ENCODE results near the gene UGGT2. TPM values are rescaled to one million over a fixed set of nuclear protein-coding genes. Genes with fewer than 3 reads are reported as not detected.
"Not testable (repeated sequence)": the region's sequence is repeated elsewhere in the genome, so short reads cannot be mapped to it uniquely, and the experiment has no call there.

The UGGT2 gene
- total RNA-seq, 1 experiment from 2014 or later = 51.2 TPM

DNA sequence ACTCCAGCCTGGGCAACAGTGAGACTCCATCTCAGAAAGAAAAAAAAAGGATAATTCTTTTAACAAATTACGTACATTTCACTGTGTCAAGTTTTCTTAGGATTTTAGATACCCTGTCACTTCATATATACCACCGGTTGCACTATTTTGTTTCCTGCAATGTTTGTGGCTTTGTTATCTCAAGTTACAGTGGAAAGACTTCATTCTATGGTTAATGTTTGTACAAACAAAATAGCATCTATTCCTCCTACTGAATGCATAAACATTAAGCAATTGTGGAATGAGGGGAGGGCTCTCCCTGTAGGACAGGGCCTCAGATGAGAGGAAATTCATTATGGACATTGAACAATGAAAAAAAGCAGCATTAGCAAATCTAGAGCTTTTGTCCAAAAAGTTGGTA lies 256.2 kb downstream of the UGGT2 start:
- no peak for DNase-seq (ENCODE audit: low read depth, low spot score)
- in situ Hi-C loops (cut with HindIII; ENCODE audit: low pct_unique_long_range_greater_than_20kb, low sequenced_read_pairs) = no loop called here

DNA sequence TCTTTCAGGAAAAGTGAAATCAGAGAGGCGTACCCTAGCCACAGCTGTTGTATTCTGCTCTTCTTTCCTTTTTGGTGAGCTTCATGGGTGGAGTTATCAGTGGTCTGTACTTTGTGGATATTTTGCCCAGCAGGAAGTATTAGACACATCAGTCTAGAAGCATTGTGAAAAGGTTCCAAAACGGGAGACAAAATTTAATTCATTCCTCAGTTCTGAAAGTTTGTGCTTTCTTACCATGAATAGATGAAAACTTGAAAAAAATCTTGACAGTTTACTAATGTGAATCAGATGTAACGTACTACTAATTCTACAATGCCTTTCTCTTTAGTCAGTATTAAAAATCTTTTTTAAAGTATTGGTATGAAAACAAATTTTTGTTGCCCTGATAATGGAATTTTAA lies 259.4 kb downstream of the UGGT2 start:
- no peak for DNase-seq (ENCODE audit: low read depth, low spot score)
- in situ Hi-C loops (cut with HindIII; ENCODE audit: low pct_unique_long_range_greater_than_20kb, low sequenced_read_pairs) = no loop called here

DNA sequence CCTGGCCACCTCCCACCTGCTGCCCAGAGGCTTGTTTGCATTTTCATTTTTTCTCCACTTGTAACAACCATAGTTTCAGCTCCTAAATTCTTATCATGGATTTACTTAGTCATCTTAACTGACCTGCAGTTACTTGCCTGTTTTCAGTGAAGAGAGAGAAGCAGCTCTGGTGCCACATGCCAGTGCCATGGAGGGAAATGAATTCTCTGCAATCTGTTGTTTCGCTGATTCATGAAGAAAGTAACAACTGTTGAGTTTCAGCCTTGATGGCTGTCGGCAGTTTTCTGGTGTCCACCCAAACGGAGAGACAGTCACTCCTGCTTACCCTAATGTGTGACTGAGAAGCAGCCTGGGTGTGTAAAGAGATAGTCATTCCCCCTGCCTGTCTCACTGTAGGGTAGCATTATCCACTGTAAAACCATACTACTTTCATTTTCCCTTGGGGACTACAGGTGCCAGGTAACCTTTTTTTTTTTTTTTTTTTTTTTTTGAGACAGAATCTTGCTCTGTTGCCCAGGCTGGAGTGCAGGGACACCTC lies 260.1 kb downstream of the UGGT2 start:
- in situ Hi-C loops (cut with HindIII; ENCODE audit: low pct_unique_long_range_greater_than_20kb, low sequenced_read_pairs) = no loop called here
- no peak for DNase-seq (ENCODE audit: low read depth, low spot score)

DNA sequence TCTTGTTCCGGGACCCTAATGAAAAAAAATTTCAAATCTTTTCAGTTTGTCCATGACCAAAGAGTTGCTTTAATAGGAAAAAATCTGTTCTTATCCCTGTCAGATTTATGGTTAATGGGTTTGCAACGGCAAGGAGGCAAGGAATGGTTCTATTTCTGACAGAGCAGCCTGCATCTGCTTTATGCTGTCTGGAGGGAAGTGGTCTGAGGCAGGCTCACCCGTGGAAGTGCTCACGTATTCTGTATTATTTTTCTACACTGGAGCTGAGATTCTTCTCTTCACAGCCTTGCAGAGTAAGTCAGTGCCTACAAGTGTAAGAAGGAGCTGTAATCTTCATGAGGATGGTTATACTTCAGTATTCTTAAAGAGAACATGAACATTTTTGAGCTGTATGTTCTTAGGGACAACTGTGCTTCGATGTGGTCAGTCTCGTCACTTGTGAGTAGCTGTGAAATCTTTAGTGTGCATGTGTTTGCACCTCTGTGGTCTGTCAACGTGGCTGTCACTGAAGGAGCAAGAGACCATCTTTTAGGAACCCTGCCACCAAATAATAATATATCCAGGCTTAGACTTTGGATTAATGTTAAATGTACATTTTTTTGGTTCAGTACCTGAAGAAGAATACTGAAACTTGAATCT lies 262.0 kb downstream of the UGGT2 start:
- in situ Hi-C loops (cut with HindIII; ENCODE audit: low pct_unique_long_range_greater_than_20kb, low sequenced_read_pairs) = no loop called here
- no peak for DNase-seq (ENCODE audit: low read depth, low spot score)

DNA sequence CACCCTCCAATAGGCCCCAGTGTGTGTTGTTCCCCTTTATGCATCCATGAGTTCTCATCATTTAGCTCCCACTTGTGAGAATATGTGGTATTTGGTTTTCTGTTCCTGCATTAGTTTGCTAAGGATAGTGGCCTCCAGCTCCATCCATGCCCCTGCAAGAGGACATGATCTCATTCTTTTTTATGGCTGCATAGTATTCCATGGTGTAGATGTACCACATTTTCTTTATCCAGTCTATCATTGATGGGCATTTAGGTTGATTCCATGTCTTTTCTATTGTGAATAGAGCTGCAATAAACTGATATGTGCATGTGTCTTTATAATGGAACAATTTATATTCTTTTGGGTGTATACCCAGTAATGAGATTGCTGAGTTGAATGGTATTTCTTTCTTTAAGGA lies 263.9 kb downstream of the UGGT2 start:
- DNase-seq (ENCODE audit: low read depth, low spot score); in situ Hi-C loops (cut with HindIII; ENCODE audit: low pct_unique_long_range_greater_than_20kb, low sequenced_read_pairs): not testable (repeated sequence)

DNA sequence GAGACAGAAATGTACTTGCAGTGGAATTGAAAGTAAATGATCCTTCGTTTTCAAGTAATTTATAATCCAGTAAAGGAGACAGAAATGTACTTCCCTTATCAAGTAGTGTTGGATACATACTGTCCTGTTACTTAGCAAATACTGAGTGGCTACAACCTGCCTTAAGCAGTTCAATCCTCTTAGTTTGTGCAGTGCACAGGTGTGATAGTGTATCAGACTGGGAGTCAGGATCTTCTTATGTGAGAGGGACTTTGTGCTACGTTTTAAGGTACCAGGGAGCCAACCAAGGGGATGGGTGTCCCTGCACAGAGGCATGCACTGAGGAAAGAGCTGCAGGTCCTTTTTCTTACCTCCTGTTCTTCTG lies 265.1 kb downstream of the UGGT2 start:
- no peak for DNase-seq (ENCODE audit: low read depth, low spot score)
- in situ Hi-C loops (cut with HindIII; ENCODE audit: low pct_unique_long_range_greater_than_20kb, low sequenced_read_pairs) = no loop called here

DNA sequence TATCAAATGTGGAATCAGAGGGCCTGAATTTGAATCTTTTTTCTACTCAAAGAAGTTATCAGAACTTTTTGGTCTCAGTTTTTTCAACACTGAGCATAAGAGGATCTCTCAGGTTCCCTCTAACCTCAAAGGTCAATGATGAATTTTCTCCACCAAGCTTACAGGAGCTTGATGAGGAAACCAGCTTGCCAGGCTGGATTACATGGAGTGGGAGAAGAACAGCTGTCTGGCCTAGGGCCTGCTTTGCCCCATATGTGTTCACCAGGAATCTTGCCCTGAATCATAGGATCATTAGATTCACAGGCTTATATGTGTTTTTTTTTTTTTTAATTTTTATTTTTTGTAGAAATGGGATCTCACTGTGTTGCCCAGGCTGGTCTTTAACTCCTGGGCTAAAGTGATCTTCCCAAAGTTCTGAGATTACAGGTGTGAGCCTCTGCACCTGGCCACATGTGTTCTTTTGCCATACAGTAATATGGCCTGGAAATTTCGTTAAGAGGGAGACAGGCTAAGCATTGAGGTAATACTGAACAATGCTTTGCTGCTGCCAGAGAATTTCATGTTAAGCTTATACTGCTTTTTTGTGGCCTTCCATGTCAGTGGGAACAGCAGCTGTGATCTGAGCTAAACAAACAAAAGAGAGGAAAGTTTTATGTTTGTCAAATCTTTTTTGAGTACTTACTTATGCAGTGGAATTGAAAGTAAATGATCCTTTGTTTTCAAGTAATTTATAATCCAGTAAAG lies 265.7 kb downstream of the UGGT2 start:
- DNase-seq (ENCODE audit: low read depth, low spot score) = no peak
- in situ Hi-C loops (cut with HindIII; ENCODE audit: low pct_unique_long_range_greater_than_20kb, low sequenced_read_pairs) = no loop called here

DNA sequence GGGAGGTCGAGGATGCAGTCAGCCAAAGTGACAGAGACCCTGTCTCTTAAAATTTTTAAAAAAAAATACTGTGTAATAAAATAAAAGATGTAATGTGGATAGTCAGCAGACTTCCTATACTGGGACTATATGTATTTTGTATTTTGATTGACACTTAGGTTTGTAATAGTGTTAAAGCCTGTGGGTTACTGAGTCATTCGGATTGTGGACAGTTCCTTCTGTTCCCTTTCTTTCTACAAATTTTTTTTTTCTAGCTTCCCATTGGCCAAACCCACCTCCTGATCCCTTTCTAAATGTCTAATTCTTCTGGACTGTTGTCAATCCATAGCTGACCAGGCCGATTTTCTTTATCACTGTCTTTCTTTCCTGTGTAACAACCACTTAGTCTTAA lies 268.3 kb downstream of the UGGT2 start:
- in situ Hi-C loops (cut with HindIII; ENCODE audit: low pct_unique_long_range_greater_than_20kb, low sequenced_read_pairs) = no loop called here

DNA sequence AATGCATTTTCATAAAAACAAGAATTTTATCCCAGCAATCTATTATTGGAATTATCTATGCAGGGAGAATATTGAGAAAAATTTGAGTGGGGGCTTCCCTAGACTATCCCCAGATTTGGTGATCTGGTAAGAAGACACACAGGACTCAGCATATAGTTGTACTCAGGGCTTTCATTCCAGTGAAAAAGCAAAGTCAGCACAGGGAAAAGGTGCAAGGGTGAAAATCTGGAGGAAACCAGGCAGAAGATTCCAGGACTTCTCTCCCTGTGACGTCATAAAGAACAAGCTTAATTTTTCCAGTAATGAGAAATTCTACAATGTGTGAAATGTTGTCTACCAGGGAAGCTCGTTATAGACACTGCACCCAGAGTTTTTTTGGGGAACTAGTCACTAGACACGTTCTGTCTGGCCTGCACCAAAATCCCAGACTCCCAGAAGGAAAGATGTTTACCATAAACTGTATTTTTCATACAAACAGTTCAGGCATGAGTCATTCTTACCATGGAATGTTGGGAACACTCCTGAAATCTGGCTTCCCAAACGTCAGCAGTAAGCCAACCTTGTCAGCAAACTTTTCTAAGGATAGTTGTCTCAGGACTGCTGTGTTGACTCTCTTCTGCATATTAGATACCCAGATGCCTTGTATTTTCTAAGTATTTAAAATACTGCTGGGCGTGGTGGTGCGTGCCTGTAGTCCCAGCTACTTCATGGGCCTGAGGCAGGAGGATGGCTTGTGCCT lies 268.9 kb downstream of the UGGT2 start:
- DNase-seq (ENCODE audit: low read depth, low spot score) = no peak
- in situ Hi-C loops (cut with HindIII; ENCODE audit: low pct_unique_long_range_greater_than_20kb, low sequenced_read_pairs) = no loop called here

More for the DNA sequence above, 268.3 kb downstream of the UGGT2 start:
- DNase-seq (ENCODE audit: low read depth, low spot score) = no peak

DNA sequence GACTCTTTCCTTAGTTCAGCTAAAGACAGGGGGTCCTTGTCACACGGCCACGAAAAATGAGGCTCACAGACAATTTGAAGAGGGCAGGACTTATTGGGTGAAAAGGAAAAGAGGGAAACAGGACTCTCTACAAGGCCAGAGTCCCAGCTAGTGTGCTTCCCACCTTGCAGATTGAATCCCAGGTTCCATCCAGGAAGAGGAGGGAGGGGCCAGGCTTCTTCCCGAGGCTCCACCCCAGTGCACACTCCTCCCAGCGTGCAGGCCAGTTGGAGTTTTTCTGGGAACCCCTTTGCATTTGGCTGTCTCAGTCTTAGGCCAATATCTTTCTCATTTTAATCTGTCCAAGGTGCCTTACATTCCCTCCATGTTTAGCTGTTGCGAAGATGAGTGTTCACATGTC lies 269.5 kb downstream of the UGGT2 start:
- in situ Hi-C loops (cut with HindIII; ENCODE audit: low pct_unique_long_range_greater_than_20kb, low sequenced_read_pairs) = no loop called here
- no peak for DNase-seq (ENCODE audit: low read depth, low spot score)

DNA sequence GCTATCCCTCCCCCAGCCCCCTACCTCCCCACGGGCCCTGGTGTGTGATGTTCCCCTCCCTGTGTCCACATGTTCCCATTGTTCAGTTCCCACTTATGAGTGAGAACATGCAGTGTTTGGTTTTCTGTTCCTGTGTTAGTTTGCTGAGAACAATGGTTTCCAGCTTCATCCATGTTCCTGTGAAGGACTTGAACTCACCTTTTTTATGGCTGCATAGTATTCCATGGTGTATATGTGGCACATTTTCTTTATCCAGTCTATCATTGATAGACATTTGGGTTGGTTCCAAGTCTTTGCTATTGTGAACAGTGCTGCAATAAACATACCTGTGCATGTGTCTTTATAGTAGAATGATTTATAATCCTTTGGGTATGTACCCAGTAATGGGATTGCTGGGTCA lies 271.3 kb downstream of the UGGT2 start:
- DNase-seq (ENCODE audit: low read depth, low spot score); in situ Hi-C loops (cut with HindIII; ENCODE audit: low pct_unique_long_range_greater_than_20kb, low sequenced_read_pairs): not testable (repeated sequence)

DNA sequence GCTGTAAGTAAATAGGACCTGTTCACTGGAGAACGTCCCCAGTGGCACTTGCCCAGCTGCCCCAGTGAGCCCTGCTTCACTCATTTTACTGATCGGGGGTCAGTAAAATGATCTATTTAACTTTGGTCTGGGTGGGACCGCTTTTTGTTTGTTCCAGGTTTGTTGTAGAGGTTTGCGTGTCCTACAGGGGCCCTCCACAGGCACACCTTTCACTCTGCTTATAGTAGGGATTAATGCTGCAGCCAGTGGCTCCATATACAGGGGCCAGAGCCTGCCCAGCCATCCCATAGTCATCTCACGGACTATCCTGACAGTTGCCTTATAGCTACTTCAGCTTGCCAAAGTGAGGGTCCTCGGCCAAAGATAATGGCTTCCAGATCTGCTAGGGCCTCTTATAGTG lies 272.2 kb downstream of the UGGT2 start:
- in situ Hi-C loops (cut with HindIII; ENCODE audit: low pct_unique_long_range_greater_than_20kb, low sequenced_read_pairs) = no loop called here
- no peak for DNase-seq (ENCODE audit: low read depth, low spot score)

DNA sequence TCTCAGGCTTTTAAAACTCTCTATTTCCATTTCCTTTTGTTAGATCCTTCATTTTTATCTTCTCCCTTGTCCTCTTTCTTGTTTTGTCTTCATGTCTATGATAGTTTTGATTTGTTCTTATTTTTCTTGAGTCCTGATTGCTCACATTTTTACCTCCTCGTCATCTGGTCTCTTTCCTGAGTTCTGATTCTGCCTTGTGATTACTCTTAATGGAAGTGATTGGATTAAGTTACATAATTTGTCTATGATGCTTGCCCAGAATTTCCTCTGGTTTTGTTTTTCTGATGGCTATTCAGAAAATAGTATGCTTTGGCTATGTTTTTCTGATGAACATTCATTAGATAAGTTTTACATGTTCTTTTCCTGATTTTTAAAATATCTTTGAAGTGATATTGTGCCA lies 273.7 kb downstream of the UGGT2 start:
- DNase-seq (ENCODE audit: low read depth, low spot score) = no peak
- in situ Hi-C loops (cut with HindIII; ENCODE audit: low pct_unique_long_range_greater_than_20kb, low sequenced_read_pairs) = no loop called here

DNA sequence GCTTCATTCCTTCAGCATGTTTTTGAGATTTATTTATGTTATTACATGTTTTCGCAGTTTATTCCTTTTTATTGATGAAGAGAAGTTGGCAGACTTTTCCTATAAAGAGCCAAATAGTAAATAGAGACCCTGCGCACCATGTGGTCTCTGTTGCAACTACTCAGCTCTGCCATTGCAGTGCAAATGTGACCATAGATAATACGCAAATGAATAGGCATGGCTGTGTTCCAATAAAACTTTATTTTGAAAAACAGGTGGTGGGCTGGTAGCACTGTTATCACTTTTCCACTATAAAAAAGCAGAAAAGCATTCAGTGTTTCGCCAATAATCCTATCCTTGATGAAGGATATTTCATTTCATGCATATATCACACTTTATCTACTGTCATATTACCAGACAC lies 281.3 kb downstream of the UGGT2 start:
- in situ Hi-C loops (cut with HindIII; ENCODE audit: low pct_unique_long_range_greater_than_20kb, low sequenced_read_pairs) = no loop called here
- no peak for DNase-seq (ENCODE audit: low read depth, low spot score)

DNA sequence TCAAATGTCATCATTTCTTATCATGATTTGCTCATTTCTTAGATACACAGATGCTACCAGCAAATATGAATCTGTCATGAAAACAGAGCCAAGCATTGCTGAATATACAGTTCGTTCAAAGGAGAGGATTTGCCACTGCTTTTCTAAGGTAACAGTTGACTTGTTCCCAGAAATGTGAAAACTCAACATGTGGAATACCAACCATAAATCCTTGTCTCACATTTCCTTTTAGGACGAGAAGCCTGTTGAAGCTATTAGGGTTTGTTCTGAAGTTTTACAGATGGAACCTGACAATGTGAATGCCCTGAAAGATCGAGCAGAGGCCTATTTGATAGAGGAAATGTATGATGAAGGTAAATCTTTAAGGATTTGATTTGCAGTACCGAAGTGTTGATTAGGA lies 289.6 kb downstream of the UGGT2 start:
- DNase-seq (ENCODE audit: low read depth, low spot score) = no peak
- in situ Hi-C loops (cut with HindIII; ENCODE audit: low pct_unique_long_range_greater_than_20kb, low sequenced_read_pairs) = no loop called here

DNA sequence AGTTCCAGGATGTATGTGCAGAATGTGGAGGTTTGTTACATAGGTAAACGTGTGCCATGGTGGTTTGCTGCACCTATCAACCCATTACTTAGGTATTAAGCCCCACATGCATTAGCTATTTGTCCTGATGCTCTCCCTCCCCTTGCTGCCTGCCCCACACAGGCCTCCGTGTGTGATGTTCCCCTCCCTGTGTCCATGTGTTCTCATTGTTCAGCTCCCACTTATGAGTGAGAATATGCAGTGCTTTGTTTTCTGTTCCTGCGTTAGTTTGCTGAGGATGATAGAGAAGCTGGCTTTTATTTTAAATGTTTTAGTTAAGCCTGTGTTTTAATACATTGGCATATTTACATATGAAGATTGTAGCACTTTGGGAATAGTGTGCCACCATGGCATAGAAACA lies 290.6 kb downstream of the UGGT2 start:
- DNase-seq (ENCODE audit: low read depth, low spot score); in situ Hi-C loops (cut with HindIII; ENCODE audit: low pct_unique_long_range_greater_than_20kb, low sequenced_read_pairs): not testable (repeated sequence)

DNA sequence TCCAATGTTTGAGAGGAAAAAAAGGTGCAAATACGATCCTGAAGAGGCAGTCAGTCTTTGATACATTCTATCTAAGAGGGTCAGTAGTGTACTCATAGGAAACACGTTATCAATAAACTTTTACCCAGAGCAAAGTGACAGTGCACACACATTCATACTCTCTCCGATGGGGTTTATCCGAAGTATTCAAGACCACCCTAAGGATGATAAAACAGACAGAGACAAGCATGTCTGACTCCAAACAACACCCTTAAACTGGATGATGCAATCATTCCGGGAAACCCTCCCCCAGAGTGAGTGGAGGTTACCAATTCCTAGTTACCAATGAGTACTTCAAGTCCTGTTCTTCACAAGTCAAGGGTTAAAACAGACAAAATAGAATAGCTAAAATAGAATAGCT lies 297.1 kb downstream of the UGGT2 start:
- DNase-seq (ENCODE audit: low read depth, low spot score) = no peak
- in situ Hi-C loops (cut with HindIII; ENCODE audit: low pct_unique_long_range_greater_than_20kb, low sequenced_read_pairs) = no loop called here

DNA sequence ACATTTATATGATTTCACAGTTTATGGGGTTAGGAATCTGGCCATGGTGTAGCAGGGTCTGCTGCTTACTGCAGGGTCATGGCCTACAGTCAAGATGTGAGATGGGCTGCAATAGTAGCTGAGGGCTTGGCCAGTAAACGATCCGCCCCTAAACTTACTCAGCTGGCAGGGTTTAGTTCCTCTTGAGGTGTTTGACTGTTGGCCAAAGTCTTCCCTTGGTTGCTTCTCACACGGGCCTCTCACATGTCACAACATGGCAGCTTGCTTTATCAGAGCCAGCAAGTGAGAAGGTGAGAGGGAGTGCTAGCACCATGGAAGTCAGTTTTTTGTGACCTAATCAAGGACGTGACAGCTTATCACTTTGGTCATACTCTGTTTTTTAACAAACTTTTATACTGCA lies 299.1 kb downstream of the UGGT2 start:
- no peak for DNase-seq (ENCODE audit: low read depth, low spot score)
- in situ Hi-C loops (cut with HindIII; ENCODE audit: low pct_unique_long_range_greater_than_20kb, low sequenced_read_pairs) = no loop called here

DNA sequence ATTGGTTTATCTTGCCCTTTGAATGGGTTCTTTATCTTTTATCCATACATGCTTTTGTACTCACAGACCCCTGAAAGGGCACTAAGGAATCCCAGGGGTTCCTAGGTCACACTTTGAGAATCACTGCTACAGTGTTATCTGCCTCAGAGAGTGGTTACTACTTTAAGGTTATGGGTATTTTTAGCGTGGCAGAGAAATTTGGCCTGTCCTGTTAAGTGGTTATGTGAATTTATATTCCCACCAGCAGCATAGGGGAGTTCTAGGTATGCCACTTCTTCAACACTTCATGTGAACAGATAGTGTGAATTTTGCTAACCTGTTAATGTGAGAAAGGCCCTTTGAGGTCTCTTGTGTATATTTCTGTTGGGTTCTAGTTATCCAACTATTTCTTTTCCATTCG lies 300.5 kb downstream of the UGGT2 start:
- in situ Hi-C loops (cut with HindIII; ENCODE audit: low pct_unique_long_range_greater_than_20kb, low sequenced_read_pairs) = no loop called here
- no peak for DNase-seq (ENCODE audit: low read depth, low spot score)
